Heart left ventricle (tissue), 13 donors: ENCODE data around the gene KRT71.

Source experiments
- CTCF ChIP-seq, 12 donors: fragments of 200-600 bp; sonication (generic) in 4 of 12; IDR thresholded peaks; one replicate each; pipeline versions ENCODE4 v1.5.0 to v1.8.0; 2018 to 2022; ENCODE audit warnings: antibody characterized with exemption in 12 of 12, mild to moderate bottlenecking in 5 of 12
- POLR2A ChIP-seq, 2 donors: fragments of 450-650 bp; IDR thresholded peaks; one replicate each; pipeline ENCODE4 v1.6.1; 2017; ENCODE audit warnings: antibody characterized with exemption in 2 of 2, mild to moderate bottlenecking in 2 of 2, moderate library complexity in 2 of 2
- donor health status: ischemic (EF 13 %, LVEDD 7.1; RV severe dilation, severe dysfunction).
- donor health status: DM: no; HTN: yes; CAD: no.
- donor health status: DM: no; HTN: no; CAD: no.
- donor health status: ischemic (EF 25% LVEDD 6.9; RV normal size, moderate dysfunction).
- donor health status: ischemic (EF 25% LVEDD 5.7; RV mildly dilated, moderate dysfunction).
- donor health status: ischemic (EF 35%, LVEDD 5.7; RV mildly dilated, moderate dysfunction).
- donor health status: nonischemic (EF 11% LVEDD 7.7; RV severe dilation, severe dysfunction).
- donor health status: DM: yes; HTN: yes; CAD: no.
- donor health status: PGD.
- donor health status: ischemic (EF 29% LVEDD 5.4; RV normal size, mild dysfunction).
- donor health status: nonischemic (EF 23%, LVEDD 6.1; RV moderate dilation, normal function).

GRCh38 chr12:52498946-52499345, 54.0 kb downstream of the KRT71 start:
- TF ChIP-seq CTCF (IDR thresholded peaks at IDR 0.05) (no peak), POLR2A (IDR thresholded peaks at IDR 0.05) (no peak)
